Liver (tissue), 9 donors: ENCODE data around the gene XPNPEP1. TPM values are rescaled to one million over a fixed set of nuclear protein-coding genes. Genes with fewer than 3 reads are reported as not detected.

Experiments
- DNase-seq: peaks from one replicate; pipeline ENCODE4 v3.0.0-alpha.2; 2017; ENCODE audit warnings: low spot score
- H3K27ac ChIP-seq, 2 donors: one replicate each; pipeline ENCODE4 v1.7.0; 2013; ENCODE audit warnings: inconsistent platforms in 2 of 2, low read length in 2 of 2, control low read depth in 1 of 2, low read depth in 1 of 2, mild to moderate bottlenecking in 1 of 2
- H3K27me3 ChIP-seq, 4 donors: one replicate each; pipeline versions ENCODE4 v1.6.1 to v1.7.0; 2013; ENCODE audit warnings: low read length in 3 of 4, inconsistent platforms in 1 of 4, mild to moderate bottlenecking in 1 of 4, moderate library complexity in 1 of 4; ENCODE audit not compliant: control insufficient read depth in 4 of 4, insufficient read depth in 4 of 4
- H3K36me3 ChIP-seq, 4 donors: one replicate each; pipeline versions ENCODE4 v1.6.1 to v1.7.0; 2013; ENCODE audit warnings: low read length in 3 of 4, mild to moderate bottlenecking in 3 of 4, low read depth in 1 of 4, moderate library complexity in 1 of 4; ENCODE audit not compliant: control insufficient read depth in 4 of 4, insufficient read depth in 3 of 4
- H3K4me1 ChIP-seq, 4 donors: one replicate each; pipeline versions ENCODE4 v1.6.1 to v1.7.0; 2013; ENCODE audit warnings: low read length in 3 of 4, mild to moderate bottlenecking in 3 of 4, moderate library complexity in 1 of 4; ENCODE audit not compliant: control insufficient read depth in 4 of 4, insufficient read depth in 4 of 4
- H3K4me3 ChIP-seq, 3 donors: one replicate each; pipeline versions ENCODE4 v1.6.1 to v1.7.0; 2013; ENCODE audit warnings: low read length in 3 of 3, control low read depth in 1 of 3, low read depth in 1 of 3, mild to moderate bottlenecking in 1 of 3
- H3K9ac ChIP-seq, 2 donors: one replicate each; pipeline ENCODE4 v1.7.0; 2013; ENCODE audit warnings: low read length in 2 of 2, mild to moderate bottlenecking in 2 of 2, moderate library complexity in 2 of 2, control low read depth in 1 of 2, low read depth in 1 of 2
- H3K9me3 ChIP-seq, 4 donors: one replicate each; pipeline versions ENCODE4 v1.6.1 to v1.7.0; 2013; ENCODE audit warnings: low read length in 3 of 4; ENCODE audit not compliant: control insufficient read depth in 4 of 4
- FOXA1 ChIP-seq: IDR thresholded peaks from 2 replicates; pipeline ENCODE4 v1.6.1; 2016; ENCODE audit warnings: antibody characterized with exemption
- HNF4A ChIP-seq, 2 donors: conservative IDR thresholded peaks; 2 replicates each; pipeline ENCODE4 v1.6.1; 2016; ENCODE audit warnings: antibody characterized with exemption in 2 of 2, mild to moderate bottlenecking in 2 of 2
- HNF4G ChIP-seq: IDR thresholded peaks from 2 replicates; pipeline ENCODE4 v1.6.1; 2016; ENCODE audit warnings: antibody characterized with exemption
- NR2F2 ChIP-seq: IDR thresholded peaks from 2 replicates; pipeline ENCODE4 v1.6.1; 2016; ENCODE audit warnings: antibody characterized with exemption
- RAD21 ChIP-seq, 2 donors: IDR thresholded peaks; 2 replicates each; pipeline ENCODE4 v1.6.1; 2016; ENCODE audit warnings: antibody characterized with exemption in 2 of 2, mild to moderate bottlenecking in 2 of 2
- RXRA ChIP-seq, 2 donors: IDR thresholded peaks; 2 replicates each; pipeline ENCODE4 v1.6.1; 2017 to 2018; ENCODE audit warnings: antibody characterized with exemption in 2 of 2, mild to moderate bottlenecking in 1 of 2
- SP1 ChIP-seq: IDR thresholded peaks from 2 replicates; pipeline ENCODE4 v1.6.1; 2018; ENCODE audit warnings: antibody characterized with exemption, mild to moderate bottlenecking
- YY1 ChIP-seq: IDR thresholded peaks from 2 replicates; pipeline ENCODE4 v1.6.1; 2016; ENCODE audit warnings: antibody characterized with exemption, mild to moderate bottlenecking
- WGBS: extraction: QIAGEN DNeasy Blood & Tissue Kit; methylation state at CpG from one replicate; pipeline ENCODE4 v1.1.7; 2013; 5-methylcytosine and 5-hydroxymethylcytosine counted together
- polyA plus RNA-seq, 2 donors: library from polyadenylated mRNA; stranded (reverse) in 1 of 2; unstranded in 1 of 2; fragments of 200-250 nt in 1 of 2; fragments of >200 nt in 1 of 2; fragmentation: Nextera tagmentation in 1 of 2; extraction: Ambion mirVana in 1 of 2; gene quantifications; one replicate each; pipeline versions ENCODE4 v1.2.1 to v1.2.3, GENCODE V29; 2013 to 2015
- total RNA-seq, 2 donors: library from RNA; depleted of rRNA; stranded (reverse); fragments of >200 nt; gene quantifications; one replicate each; pipeline ENCODE4 v1.2.3, GENCODE V29; 2014
- TF ChIP-seq, protein P1 (sequence below): IDR thresholded peaks from 2 replicates; pipeline ENCODE4 v1.6.1; 2016; ENCODE audit warnings: antibody characterized with exemption
- TF ChIP-seq, protein P2 (sequence below): IDR thresholded peaks from 2 replicates; pipeline ENCODE4 v1.6.1; 2016; ENCODE audit warnings: antibody characterized with exemption
- TF ChIP-seq, protein P3 (sequence below): fragments of 150-350 bp; IDR thresholded peaks from 2 replicates; pipeline ENCODE4 v1.5.1; 2017; ENCODE audit warnings: improper control_type of control experiment, low read depth, low read length; ENCODE audit not compliant: missing input control
- TF ChIP-seq, protein P4 (sequence below): IDR thresholded peaks from 2 replicates; pipeline ENCODE4 v1.6.1; 2016; ENCODE audit warnings: antibody characterized with exemption
- donor health status: healthy.
- donor health status: healthy.
- donor health status: healthy.
- donor health status: healthy.
- donor health status: healthy.

Gene XPNPEP1
- total and polyA plus RNA-seq, 4 donors = 9.1 to 38.1 (median 27.3) TPM

DNA sequence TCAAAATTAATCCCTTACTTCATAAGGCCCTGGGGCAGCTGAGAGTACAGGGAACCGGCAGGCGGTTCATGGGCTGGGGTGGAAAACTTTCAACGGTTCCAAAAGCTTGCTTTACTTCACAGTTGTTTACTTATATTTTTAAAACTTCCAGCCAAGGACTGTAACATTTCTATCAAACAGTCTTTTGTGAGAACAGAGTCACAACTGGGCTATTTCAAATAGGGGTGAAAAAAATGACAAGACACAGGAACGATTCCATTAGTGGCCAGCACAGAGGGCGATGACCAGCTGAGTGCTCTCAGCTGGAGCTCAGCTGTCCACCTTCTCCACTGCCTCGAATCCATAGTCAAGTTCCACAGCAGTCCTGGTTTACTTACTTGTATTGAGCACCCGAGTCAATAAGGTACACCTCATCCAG, 48.2 kb downstream of the XPNPEP1 start:
- TF ChIP-seq RXRA (IDR thresholded peaks at IDR 0.05) (peak; percentile 53 to 56), NR2F2 (peak; percentile 44), SP1 (peak; percentile 42)
- TF ChIP-seq, protein P1, sequence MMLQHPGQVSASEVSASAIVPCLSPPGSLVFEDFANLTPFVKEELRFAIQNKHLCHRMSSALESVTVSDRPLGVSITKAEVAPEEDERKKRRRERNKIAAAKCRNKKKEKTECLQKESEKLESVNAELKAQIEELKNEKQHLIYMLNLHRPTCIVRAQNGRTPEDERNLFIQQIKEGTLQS = no peak
- TF ChIP-seq, protein P2, sequence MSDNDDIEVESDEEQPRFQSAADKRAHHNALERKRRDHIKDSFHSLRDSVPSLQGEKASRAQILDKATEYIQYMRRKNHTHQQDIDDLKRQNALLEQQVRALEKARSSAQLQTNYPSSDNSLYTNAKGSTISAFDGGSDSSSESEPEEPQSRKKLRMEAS = no peak
- TF ChIP-seq, protein P3, sequence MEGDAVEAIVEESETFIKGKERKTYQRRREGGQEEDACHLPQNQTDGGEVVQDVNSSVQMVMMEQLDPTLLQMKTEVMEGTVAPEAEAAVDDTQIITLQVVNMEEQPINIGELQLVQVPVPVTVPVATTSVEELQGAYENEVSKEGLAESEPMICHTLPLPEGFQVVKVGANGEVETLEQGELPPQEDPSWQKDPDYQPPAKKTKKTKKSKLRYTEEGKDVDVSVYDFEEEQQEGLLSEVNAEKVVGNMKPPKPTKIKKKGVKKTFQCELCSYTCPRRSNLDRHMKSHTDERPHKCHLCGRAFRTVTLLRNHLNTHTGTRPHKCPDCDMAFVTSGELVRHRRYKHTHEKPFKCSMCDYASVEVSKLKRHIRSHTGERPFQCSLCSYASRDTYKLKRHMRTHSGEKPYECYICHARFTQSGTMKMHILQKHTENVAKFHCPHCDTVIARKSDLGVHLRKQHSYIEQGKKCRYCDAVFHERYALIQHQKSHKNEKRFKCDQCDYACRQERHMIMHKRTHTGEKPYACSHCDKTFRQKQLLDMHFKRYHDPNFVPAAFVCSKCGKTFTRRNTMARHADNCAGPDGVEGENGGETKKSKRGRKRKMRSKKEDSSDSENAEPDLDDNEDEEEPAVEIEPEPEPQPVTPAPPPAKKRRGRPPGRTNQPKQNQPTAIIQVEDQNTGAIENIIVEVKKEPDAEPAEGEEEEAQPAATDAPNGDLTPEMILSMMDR = no peak
- WGBS = 56% methylated on average over 7 of the region's 7 CpGs
- Histone ChIP-seq H3K9me3 (no peaks in the 10 kb centered on the region), H3K27ac (no peak overlapping the region), H3K4me3 (no peak overlapping the region), H3K9ac (no peak overlapping the region), H3K4me1 (peaks cover 0 to 12% (median 1%) of the 10 kb centered on the region in 4 donors), H3K27me3 (no peaks in the 10 kb centered on the region), H3K36me3 (peaks cover 10 to 38% (median 33%) of the 10 kb centered on the region in 4 donors)
- DNase-seq = peak; percentile 30

DNA sequence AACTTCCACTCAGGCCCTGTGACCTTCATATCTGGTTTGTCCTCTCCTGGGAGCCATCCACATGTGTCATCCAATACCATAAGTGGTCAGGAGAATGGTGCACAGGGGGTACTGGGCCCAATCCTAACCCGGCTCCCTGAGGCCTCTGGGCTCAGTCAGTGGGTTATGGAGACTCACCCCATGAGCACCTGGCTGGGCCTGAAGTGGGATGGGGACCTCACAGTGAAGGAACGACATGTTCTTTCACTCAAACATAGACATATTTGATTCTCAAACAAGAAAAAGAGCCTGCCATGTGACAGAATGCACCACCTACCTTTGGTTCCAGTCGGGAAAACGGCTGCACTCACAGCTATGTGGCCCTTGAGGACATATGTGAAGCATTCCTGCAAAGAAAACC, 51.8 kb downstream of the XPNPEP1 start:
- TF ChIP-seq SP1 (no peak), HNF4A (conservative IDR thresholded peaks at IDR 0.05) (no peak), YY1 (no peak), FOXA1 (no peak), NR2F2 (no peak), HNF4G (no peak), RAD21 (IDR thresholded peaks at IDR 0.05) (no peak), RXRA (IDR thresholded peaks at IDR 0.05) (no peak)
- TF ChIP-seq, protein P3 = no peak
- TF ChIP-seq, protein P2 = no peak
- TF ChIP-seq, protein P4, sequence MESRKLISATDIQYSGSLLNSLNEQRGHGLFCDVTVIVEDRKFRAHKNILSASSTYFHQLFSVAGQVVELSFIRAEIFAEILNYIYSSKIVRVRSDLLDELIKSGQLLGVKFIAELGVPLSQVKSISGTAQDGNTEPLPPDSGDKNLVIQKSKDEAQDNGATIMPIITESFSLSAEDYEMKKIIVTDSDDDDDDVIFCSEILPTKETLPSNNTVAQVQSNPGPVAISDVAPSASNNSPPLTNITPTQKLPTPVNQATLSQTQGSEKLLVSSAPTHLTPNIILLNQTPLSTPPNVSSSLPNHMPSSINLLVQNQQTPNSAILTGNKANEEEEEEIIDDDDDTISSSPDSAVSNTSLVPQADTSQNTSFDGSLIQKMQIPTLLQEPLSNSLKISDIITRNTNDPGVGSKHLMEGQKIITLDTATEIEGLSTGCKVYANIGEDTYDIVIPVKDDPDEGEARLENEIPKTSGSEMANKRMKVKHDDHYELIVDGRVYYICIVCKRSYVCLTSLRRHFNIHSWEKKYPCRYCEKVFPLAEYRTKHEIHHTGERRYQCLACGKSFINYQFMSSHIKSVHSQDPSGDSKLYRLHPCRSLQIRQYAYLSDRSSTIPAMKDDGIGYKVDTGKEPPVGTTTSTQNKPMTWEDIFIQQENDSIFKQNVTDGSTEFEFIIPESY = no peak
- H3K9ac ChIP-seq = no peak overlapping the region
- H3K36me3 ChIP-seq = peaks cover 4 to 56% (median 33%) of the 10 kb centered on the region in 4 donors
- no peak overlapping the region for H3K27ac ChIP-seq
- H3K9me3 ChIP-seq = no peaks in the 10 kb centered on the region
- 97% methylated on average over 4 of the region's 4 CpGs for WGBS
- peaks cover 0 to 12% (median 1%) of the 10 kb centered on the region in 4 donors for H3K4me1 ChIP-seq
- H3K4me3 ChIP-seq = no peak overlapping the region
- no peak for DNase-seq
- no peaks in the 10 kb centered on the region for H3K27me3 ChIP-seq
